SK-N-SH treated with all-trans-retinoic acid at 6 μM for 48 hours (cell line): Measurements from ENCODE around the gene GRM7.

Experiments used
- ATAC-seq: fragments of 200-7000 bp; cut with Tn5 transposase; 3 replicates; pipeline ENCODE4 v1.9.1; 2020; ENCODE audit warnings: mild to moderate bottlenecking, moderate library complexity
- BACH2 ChIP-seq: fragments of 250-450 bp; sonication (Bioruptor Pico); IDR thresholded peaks from 2 replicates; pipeline ENCODE4 v1.9.0; 2021; ENCODE audit warnings: mild to moderate bottlenecking, borderline replicate concordance
- CSDC2 ChIP-seq: fragments of 250-450 bp; sonication (Bioruptor Pico); IDR thresholded peaks from 2 replicates; pipeline ENCODE4 v1.5.0; 2020; ENCODE audit warnings: mild to moderate bottlenecking, moderate library complexity
- ESRRG ChIP-seq: fragments of 250-450 bp; sonication (Bioruptor Pico); IDR thresholded peaks from 2 replicates; pipeline ENCODE4 v1.6.1; 2021; ENCODE audit warnings: mild to moderate bottlenecking
- GLIS3 ChIP-seq: fragments of 250-450 bp; sonication (Bioruptor Pico); IDR thresholded peaks from 2 replicates; pipeline ENCODE4 v1.5.0; 2020; ENCODE audit warnings: mild to moderate bottlenecking, moderate library complexity
- ISL1 ChIP-seq: fragments of 250-450 bp; sonication (Bioruptor Pico); IDR thresholded peaks from 2 replicates; pipeline ENCODE4 v2.1.2; 2022; ENCODE audit warnings: mild to moderate bottlenecking, moderate library complexity
- OSR1 ChIP-seq: fragments of 250-450 bp; sonication (Bioruptor Pico); IDR thresholded peaks from 2 replicates; pipeline ENCODE4 v1.8.0; 2022; ENCODE audit warnings: moderate library complexity, mild to moderate bottlenecking, inconsistent platforms
- PPARA ChIP-seq: fragments of 250-450 bp; sonication (Bioruptor Pico); IDR thresholded peaks from 2 replicates; pipeline ENCODE4 v1.5.0; 2020; ENCODE audit warnings: mild to moderate bottlenecking, borderline replicate concordance
- RARB ChIP-seq: fragments of 250-450 bp; sonication (Bioruptor Pico); IDR thresholded peaks from 2 replicates; pipeline ENCODE4 v1.8.0; 2021; ENCODE audit warnings: mild to moderate bottlenecking, moderate library complexity
- SNAI2 ChIP-seq: fragments of 250-450 bp; sonication (Bioruptor Pico); IDR thresholded peaks from 2 replicates; pipeline ENCODE4 v1.5.0; 2020; ENCODE audit warnings: mild to moderate bottlenecking, moderate library complexity
- TCF4 ChIP-seq: fragments of 250-450 bp; sonication (Bioruptor Pico); IDR thresholded peaks from 2 replicates; pipeline ENCODE4 v1.8.0; 2021; ENCODE audit warnings: mild to moderate bottlenecking, moderate library complexity, borderline replicate concordance
- TOX ChIP-seq: fragments of 250-450 bp; sonication (Bioruptor Pico); IDR thresholded peaks from 2 replicates; pipeline ENCODE4 v1.8.0; 2021; ENCODE audit warnings: mild to moderate bottlenecking, moderate library complexity, borderline replicate concordance
- ZC3H10 ChIP-seq: fragments of 250-450 bp; sonication (Bioruptor Pico); IDR thresholded peaks from 2 replicates; pipeline ENCODE4 v1.5.1; 2021; ENCODE audit warnings: mild to moderate bottlenecking, moderate library complexity
- ZFP3 ChIP-seq: fragments of 250-450 bp; sonication (Bioruptor Pico); IDR thresholded peaks from 2 replicates; pipeline ENCODE4 v1.5.0; 2020; ENCODE audit warnings: mild to moderate bottlenecking, moderate library complexity
- ZFP30 ChIP-seq: fragments of 450-650 bp; formaldehyde crosslinking; IDR thresholded peaks from 2 replicates; pipeline ENCODE4 v1.5.0; 2022; ENCODE audit warnings: mild to moderate bottlenecking, moderate library complexity
- ZNF565 ChIP-seq: fragments of 450-650 bp; formaldehyde crosslinking; conservative IDR thresholded peaks from 2 replicates; pipeline ENCODE4 v1.5.0; 2020; ENCODE audit warnings: low read depth, mild to moderate bottlenecking, moderate library complexity
- ZNF70 ChIP-seq: fragments of 450-650 bp; formaldehyde crosslinking; IDR thresholded peaks from 2 replicates; pipeline ENCODE4 v1.5.0; 2020; ENCODE audit warnings: mild to moderate bottlenecking, moderate library complexity
- ZNF8 ChIP-seq: fragments of 450-650 bp; formaldehyde crosslinking; IDR thresholded peaks from 2 replicates; pipeline ENCODE4 v1.5.0; 2020; ENCODE audit warnings: mild to moderate bottlenecking, moderate library complexity
- TF ChIP-seq, protein P1 (sequence below): fragments of 250-450 bp; sonication (Bioruptor Pico); IDR thresholded peaks from 2 replicates; pipeline ENCODE4 v1.5.1; 2021; ENCODE audit warnings: mild to moderate bottlenecking, moderate library complexity
- TF ChIP-seq, protein P2 (sequence below): fragments of 250-450 bp; sonication (Bioruptor Pico); IDR thresholded peaks from 2 replicates; pipeline ENCODE4 v1.5.0; 2020; ENCODE audit warnings: mild to moderate bottlenecking, moderate library complexity
- TF ChIP-seq, protein P3 (sequence below): fragments of 250-450 bp; sonication (Bioruptor Pico); IDR thresholded peaks from 2 replicates; pipeline ENCODE4 v1.8.0; 2021; ENCODE audit warnings: low read depth, mild to moderate bottlenecking, moderate library complexity, borderline replicate concordance
- TF ChIP-seq, protein P4 (sequence below): fragments of 250-450 bp; sonication (Bioruptor Pico); IDR thresholded peaks from 2 replicates; pipeline ENCODE4 v1.8.0; 2020; ENCODE audit warnings: mild to moderate bottlenecking, moderate library complexity, borderline replicate concordance
- TF ChIP-seq, protein P5 (sequence below): fragments of 250-450 bp; sonication (Bioruptor Pico); IDR thresholded peaks from 2 replicates; pipeline ENCODE4 v1.5.1; 2020; ENCODE audit warnings: low read depth, mild to moderate bottlenecking, moderate library complexity

Gene GRM7

DNA sequence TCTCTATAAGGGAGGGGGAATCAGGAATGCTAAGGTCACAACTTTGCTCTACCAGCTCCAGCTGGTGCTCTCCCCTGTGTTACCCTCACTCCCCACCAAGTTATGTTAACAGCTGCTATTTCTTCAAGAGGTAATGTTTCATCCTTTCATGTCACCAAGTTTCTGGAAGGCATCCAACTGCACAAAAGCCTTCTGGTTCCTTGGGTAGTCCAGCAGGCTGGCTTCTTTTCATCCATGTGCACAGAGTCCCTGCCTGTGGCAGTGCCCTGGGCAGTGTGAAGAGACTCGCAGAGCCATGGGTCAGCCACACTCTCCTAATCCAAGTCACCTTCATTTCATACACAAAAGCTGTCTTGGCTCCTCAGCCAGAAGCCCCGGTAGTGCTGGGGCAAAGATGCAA is 903.2 kb downstream of the GRM7 start:
- no peak for ATAC-seq
- TF ChIP-seq SNAI2 (CRISPR knock-in tag): no peak
- TF ChIP-seq PPARA (CRISPR knock-in tag): no peak
- TF ChIP-seq ZNF8 (CRISPR knock-in tag): no peak
- TF ChIP-seq RARB (CRISPR knock-in tag): no peak
- TF ChIP-seq ZC3H10 (CRISPR knock-in tag): no peak
- TF ChIP-seq, protein P1, sequence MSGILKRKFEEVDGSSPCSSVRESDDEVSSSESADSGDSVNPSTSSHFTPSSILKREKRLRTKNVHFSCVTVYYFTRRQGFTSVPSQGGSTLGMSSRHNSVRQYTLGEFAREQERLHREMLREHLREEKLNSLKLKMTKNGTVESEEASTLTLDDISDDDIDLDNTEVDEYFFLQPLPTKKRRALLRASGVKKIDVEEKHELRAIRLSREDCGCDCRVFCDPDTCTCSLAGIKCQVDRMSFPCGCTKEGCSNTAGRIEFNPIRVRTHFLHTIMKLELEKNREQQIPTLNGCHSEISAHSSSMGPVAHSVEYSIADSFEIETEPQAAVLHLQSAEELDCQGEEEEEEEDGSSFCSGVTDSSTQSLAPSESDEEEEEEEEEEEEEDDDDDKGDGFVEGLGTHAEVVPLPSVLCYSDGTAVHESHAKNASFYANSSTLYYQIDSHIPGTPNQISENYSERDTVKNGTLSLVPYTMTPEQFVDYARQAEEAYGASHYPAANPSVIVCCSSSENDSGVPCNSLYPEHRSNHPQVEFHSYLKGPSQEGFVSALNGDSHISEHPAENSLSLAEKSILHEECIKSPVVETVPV (CRISPR knock-in tag): no peak
- TF ChIP-seq, all 23 proteins: peak for 0

DNA sequence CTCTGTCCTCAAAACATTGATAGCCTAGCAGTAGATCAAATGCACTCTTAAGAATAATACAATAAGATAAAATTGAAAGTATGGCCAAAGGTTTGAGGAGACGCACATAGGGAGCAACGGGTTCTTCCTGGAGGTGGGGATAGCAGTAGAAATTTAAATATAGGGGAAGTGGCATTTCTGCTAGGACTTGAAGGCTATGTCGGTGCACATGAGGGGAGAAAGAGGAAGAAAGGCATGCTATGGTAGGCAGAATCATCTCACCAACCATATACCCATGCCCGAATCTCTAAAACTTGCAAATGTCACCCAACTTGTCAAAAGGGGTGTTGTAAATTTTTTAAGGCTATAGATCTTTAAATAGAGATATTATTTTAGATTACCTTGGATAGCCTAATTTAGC is 905.6 kb downstream of the GRM7 start:
- no peak for ATAC-seq
- TF ChIP-seq ZNF565 (CRISPR knock-in tag) (no peak), ISL1 (CRISPR knock-in tag) (no peak), OSR1 (CRISPR knock-in tag) (no peak), BACH2 (no peak), ZNF70 (CRISPR knock-in tag) (no peak), ZFP30 (CRISPR knock-in tag) (no peak), CSDC2 (no peak), ZNF8 (CRISPR knock-in tag) (no peak), ZFP3 (CRISPR knock-in tag) (no peak), TCF4 (CRISPR knock-in tag) (no peak), ESRRG (CRISPR knock-in tag) (no peak), RARB (CRISPR knock-in tag) (no peak), TOX (no peak), GLIS3 (CRISPR knock-in tag) (no peak), ZC3H10 (CRISPR knock-in tag) (no peak)
- TF ChIP-seq, protein P2, sequence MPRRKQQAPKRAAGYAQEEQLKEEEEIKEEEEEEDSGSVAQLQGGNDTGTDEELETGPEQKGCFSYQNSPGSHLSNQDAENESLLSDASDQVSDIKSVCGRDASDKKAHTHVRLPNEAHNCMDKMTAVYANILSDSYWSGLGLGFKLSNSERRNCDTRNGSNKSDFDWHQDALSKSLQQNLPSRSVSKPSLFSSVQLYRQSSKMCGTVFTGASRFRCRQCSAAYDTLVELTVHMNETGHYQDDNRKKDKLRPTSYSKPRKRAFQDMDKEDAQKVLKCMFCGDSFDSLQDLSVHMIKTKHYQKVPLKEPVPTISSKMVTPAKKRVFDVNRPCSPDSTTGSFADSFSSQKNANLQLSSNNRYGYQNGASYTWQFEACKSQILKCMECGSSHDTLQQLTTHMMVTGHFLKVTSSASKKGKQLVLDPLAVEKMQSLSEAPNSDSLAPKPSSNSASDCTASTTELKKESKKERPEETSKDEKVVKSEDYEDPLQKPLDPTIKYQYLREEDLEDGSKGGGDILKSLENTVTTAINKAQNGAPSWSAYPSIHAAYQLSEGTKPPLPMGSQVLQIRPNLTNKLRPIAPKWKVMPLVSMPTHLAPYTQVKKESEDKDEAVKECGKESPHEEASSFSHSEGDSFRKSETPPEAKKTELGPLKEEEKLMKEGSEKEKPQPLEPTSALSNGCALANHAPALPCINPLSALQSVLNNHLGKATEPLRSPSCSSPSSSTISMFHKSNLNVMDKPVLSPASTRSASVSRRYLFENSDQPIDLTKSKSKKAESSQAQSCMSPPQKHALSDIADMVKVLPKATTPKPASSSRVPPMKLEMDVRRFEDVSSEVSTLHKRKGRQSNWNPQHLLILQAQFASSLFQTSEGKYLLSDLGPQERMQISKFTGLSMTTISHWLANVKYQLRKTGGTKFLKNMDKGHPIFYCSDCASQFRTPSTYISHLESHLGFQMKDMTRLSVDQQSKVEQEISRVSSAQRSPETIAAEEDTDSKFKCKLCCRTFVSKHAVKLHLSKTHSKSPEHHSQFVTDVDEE (CRISPR knock-in tag): no peak
- TF ChIP-seq, protein P3, sequence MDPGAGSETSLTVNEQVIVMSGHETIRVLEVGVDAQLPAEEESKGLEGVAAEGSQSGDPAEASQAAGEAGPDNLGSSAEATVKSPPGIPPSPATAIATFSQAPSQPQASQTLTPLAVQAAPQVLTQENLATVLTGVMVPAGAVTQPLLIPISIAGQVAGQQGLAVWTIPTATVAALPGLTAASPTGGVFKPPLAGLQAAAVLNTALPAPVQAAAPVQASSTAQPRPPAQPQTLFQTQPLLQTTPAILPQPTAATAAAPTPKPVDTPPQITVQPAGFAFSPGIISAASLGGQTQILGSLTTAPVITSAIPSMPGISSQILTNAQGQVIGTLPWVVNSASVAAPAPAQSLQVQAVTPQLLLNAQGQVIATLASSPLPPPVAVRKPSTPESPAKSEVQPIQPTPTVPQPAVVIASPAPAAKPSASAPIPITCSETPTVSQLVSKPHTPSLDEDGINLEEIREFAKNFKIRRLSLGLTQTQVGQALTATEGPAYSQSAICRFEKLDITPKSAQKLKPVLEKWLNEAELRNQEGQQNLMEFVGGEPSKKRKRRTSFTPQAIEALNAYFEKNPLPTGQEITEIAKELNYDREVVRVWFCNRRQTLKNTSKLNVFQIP (CRISPR knock-in tag): no peak
- TF ChIP-seq, protein P1 (CRISPR knock-in tag): no peak
- TF ChIP-seq, protein P4, sequence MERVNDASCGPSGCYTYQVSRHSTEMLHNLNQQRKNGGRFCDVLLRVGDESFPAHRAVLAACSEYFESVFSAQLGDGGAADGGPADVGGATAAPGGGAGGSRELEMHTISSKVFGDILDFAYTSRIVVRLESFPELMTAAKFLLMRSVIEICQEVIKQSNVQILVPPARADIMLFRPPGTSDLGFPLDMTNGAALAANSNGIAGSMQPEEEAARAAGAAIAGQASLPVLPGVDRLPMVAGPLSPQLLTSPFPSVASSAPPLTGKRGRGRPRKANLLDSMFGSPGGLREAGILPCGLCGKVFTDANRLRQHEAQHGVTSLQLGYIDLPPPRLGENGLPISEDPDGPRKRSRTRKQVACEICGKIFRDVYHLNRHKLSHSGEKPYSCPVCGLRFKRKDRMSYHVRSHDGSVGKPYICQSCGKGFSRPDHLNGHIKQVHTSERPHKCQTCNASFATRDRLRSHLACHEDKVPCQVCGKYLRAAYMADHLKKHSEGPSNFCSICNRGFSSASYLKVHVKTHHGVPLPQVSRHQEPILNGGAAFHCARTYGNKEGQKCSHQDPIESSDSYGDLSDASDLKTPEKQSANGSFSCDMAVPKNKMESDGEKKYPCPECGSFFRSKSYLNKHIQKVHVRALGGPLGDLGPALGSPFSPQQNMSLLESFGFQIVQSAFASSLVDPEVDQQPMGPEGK (CRISPR knock-in tag): no peak
- TF ChIP-seq, protein P5, sequence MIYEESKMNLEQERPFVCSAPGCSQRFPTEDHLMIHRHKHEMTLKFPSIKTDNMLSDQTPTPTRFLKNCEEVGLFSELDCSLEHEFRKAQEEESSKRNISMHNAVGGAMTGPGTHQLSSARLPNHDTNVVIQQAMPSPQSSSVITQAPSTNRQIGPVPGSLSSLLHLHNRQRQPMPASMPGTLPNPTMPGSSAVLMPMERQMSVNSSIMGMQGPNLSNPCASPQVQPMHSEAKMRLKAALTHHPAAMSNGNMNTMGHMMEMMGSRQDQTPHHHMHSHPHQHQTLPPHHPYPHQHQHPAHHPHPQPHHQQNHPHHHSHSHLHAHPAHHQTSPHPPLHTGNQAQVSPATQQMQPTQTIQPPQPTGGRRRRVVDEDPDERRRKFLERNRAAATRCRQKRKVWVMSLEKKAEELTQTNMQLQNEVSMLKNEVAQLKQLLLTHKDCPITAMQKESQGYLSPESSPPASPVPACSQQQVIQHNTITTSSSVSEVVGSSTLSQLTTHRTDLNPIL (CRISPR knock-in tag): no peak
